ENCODE measurements around the gene POP5. TPM values are rescaled to one million over a fixed set of nuclear protein-coding genes. Genes with fewer than 3 reads are reported as not detected.

Gene POP5
- total RNA-seq, 1 experiment from 2014 or later, result 43.7 TPM

- intact Hi-C loops (cut with micrococcal nuclease; ENCODE audit: unreplicated experiment), result no loop called here
- ChIA-PET POLR2A (interaction anchor here (0.6 kb wide), 1 partner anchor 99 kb away, joined by 3 read pairs; no protein-coding TSS in a partner anchor), CTCF (no interaction called here)
- in situ Hi-C loops (cut with HindIII; ENCODE audit: low pct_unique_long_range_greater_than_20kb, low sequenced_read_pairs), result no loop called here
- Histone ChIP-seq H3K36me3 (ENCODE audit: control insufficient read depth, insufficient read depth, low read length) (peaks cover 35% of the 10 kb centered on the region), H3K4me1 (ENCODE audit: control insufficient read depth, insufficient read depth, low read length) (no peaks in the 10 kb centered on the region), H3K9me3 (ENCODE audit: control insufficient read depth, insufficient read depth, low read depth, low read length) (no peaks in the 10 kb centered on the region), H3K27me3 (ENCODE audit: control insufficient read depth, insufficient read depth, low read length) (no peaks in the 10 kb centered on the region), H3K27ac (ENCODE audit: low read length) (no peak overlapping the region), H3K4me3 (ENCODE audit: low read depth in 2 of 2, low read length in 2 of 2) (no peak overlapping the region)
- no peak for DNase-seq (ENCODE audit: low read depth, low spot score)
- no peak for TF ChIP-seq CTCF (IDR thresholded peaks at IDR 0.05)
- TF ChIP-seq SIN3A (IDR thresholded peaks at IDR 0.05; ENCODE audit: borderline replicate concordance, insufficient read depth, low read depth, low read length), result no peak
- TF ChIP-seq POLR2AphosphoS5 (IDR thresholded peaks at IDR 0.05; ENCODE audit: low read depth, low read length), result no peak
- no peak for TF ChIP-seq TCF7L2 (IDR thresholded peaks at IDR 0.05; ENCODE audit: low read depth, low read length)
- TF ChIP-seq REST (IDR thresholded peaks at IDR 0.05; ENCODE audit: insufficient read depth in 1 of 2, low read depth in 2 of 2, low read length in 1 of 2), result no peak
- BruUV-seq (replicated peaks), result no TSS peak
- no peak for ATAC-seq
Measured at GRCh38 chr12:120573560-120573959, 7.6 kb downstream of the POP5 start.

GRCh38 chr12:120571299-120571698 is 9.9 kb downstream of the POP5 start:
- no TSS peak for BruUV-seq (replicated peaks)
- in situ Hi-C loops (cut with HindIII; ENCODE audit: low pct_unique_long_range_greater_than_20kb, low sequenced_read_pairs), result no loop called here
- POLR2A ChIA-PET, result interaction anchor here (0.6 kb wide), 1 partner anchor 23 kb away, joined by 5 read pairs; no protein-coding TSS in a partner anchor
- H3K9me3 ChIP-seq (ENCODE audit: control insufficient read depth, insufficient read depth, low read depth, low read length), result no peaks in the 10 kb centered on the region
- DNase-seq (ENCODE audit: low read depth, low spot score) (no peak), ATAC-seq (no peak)
- H3K4me3 ChIP-seq (ENCODE audit: low read depth in 2 of 2, low read length in 2 of 2), result no peak overlapping the region
- TF ChIP-seq SIN3A (IDR thresholded peaks at IDR 0.05; ENCODE audit: borderline replicate concordance, insufficient read depth, low read depth, low read length) (no peak), POLR2AphosphoS5 (IDR thresholded peaks at IDR 0.05; ENCODE audit: low read depth, low read length) (no peak), CTCF (IDR thresholded peaks at IDR 0.05) (no peak), REST (IDR thresholded peaks at IDR 0.05; ENCODE audit: insufficient read depth in 1 of 2, low read depth in 2 of 2, low read length in 1 of 2) (no peak), TCF7L2 (IDR thresholded peaks at IDR 0.05; ENCODE audit: low read depth, low read length) (no peak)
- H3K27ac ChIP-seq (ENCODE audit: low read length), result no peak overlapping the region
- no peaks in the 10 kb centered on the region for H3K4me1 ChIP-seq (ENCODE audit: control insufficient read depth, insufficient read depth, low read length)
- CTCF ChIA-PET, result interaction anchor here (0.5 kb wide), 1 partner anchor 19 kb away, joined by 3 read pairs; no protein-coding TSS in a partner anchor
- no peaks in the 10 kb centered on the region for H3K27me3 ChIP-seq (ENCODE audit: control insufficient read depth, insufficient read depth, low read length)
- H3K36me3 ChIP-seq (ENCODE audit: control insufficient read depth, insufficient read depth, low read length), result peaks cover 29% of the 10 kb centered on the region
- intact Hi-C loops (cut with micrococcal nuclease; ENCODE audit: unreplicated experiment), result no loop called here
